WI38 (cell line): ENCODE results near the gene KRTAP5-7.
"Not testable (repeated sequence)": the region's sequence is repeated elsewhere in the genome, so short reads cannot be mapped to it uniquely, and the experiment has no call there.

Experiments used
- H3K4me3 ChIP-seq: 2 replicates; pipeline ENCODE4 v1.5.1; 2011; ENCODE audit warnings: low read depth, mild to moderate bottlenecking, control low read depth, low read length
- TF ChIP-seq, protein P1 (sequence below): IDR thresholded peaks from 2 replicates; pipeline ENCODE4 v1.5.1; 2012; ENCODE audit warnings: low read depth, mild to moderate bottlenecking, control low read depth, low read length

Gene KRTAP5-7

DNA sequence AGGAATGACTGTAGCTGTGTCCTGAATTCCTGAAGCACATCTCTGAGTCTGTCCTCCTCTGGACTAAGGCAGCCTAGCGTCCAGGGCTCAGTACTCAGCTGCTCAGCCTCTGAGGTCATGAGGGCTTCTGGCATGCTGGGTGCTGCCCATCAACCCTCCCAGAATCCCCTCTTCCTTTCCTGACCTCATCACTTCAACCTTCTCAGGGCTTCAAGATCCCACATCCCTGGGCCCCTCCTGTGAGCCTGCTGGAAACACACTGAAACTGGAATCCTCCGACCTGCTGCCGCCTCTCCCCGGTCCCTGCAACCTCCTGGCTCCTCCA is 11.6 kb downstream of the KRTAP5-7 start:
- TF ChIP-seq, protein P1, sequence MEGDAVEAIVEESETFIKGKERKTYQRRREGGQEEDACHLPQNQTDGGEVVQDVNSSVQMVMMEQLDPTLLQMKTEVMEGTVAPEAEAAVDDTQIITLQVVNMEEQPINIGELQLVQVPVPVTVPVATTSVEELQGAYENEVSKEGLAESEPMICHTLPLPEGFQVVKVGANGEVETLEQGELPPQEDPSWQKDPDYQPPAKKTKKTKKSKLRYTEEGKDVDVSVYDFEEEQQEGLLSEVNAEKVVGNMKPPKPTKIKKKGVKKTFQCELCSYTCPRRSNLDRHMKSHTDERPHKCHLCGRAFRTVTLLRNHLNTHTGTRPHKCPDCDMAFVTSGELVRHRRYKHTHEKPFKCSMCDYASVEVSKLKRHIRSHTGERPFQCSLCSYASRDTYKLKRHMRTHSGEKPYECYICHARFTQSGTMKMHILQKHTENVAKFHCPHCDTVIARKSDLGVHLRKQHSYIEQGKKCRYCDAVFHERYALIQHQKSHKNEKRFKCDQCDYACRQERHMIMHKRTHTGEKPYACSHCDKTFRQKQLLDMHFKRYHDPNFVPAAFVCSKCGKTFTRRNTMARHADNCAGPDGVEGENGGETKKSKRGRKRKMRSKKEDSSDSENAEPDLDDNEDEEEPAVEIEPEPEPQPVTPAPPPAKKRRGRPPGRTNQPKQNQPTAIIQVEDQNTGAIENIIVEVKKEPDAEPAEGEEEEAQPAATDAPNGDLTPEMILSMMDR: no peak
- no peak overlapping the region for H3K4me3 ChIP-seq

DNA sequence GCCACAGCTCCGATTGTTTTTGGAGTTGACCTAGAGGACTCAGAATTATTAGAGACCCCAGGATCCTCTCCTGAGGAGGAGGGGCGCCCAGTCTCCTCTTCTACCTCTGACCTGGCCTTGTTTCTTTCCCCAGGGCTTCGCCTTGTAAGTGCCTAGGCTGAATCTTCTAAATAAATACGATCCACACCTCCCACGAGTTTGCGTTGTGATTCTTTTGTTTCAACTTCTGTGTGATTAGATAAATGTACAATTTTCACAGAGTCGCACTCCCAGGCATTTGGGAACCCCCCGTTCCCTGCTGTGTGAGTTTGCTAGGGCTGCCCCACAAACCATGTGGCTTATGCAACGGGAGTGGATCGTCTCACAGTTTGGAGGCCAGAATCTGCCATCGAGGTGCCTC is 11.9 kb downstream of the KRTAP5-7 start:
- TF ChIP-seq, protein P1: no peak

DNA sequence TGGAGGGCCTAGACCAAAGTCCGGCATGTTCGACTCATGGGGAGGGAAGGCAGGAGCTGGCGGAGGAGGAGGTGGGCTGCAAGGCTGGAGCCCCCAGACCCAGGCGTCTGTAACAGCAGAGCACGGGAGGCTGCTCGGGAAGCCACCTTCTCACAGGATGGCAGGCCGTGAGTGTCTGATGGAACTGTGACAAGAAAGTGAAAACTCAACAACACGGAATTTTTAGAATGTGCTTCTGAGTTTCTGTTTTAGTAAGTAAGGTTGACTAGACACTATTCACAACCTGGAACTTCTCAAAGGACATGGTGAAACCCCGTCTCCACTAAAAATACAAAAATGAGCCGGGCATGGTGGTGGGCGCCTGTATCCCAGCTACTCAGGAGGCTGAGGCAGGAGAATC is 12.9 kb downstream of the KRTAP5-7 start:
- H3K4me3 ChIP-seq: not testable (repeated sequence)

More for the DNA sequence above, 11.9 kb downstream of the KRTAP5-7 start:
- no peak overlapping the region for H3K4me3 ChIP-seq

DNA sequence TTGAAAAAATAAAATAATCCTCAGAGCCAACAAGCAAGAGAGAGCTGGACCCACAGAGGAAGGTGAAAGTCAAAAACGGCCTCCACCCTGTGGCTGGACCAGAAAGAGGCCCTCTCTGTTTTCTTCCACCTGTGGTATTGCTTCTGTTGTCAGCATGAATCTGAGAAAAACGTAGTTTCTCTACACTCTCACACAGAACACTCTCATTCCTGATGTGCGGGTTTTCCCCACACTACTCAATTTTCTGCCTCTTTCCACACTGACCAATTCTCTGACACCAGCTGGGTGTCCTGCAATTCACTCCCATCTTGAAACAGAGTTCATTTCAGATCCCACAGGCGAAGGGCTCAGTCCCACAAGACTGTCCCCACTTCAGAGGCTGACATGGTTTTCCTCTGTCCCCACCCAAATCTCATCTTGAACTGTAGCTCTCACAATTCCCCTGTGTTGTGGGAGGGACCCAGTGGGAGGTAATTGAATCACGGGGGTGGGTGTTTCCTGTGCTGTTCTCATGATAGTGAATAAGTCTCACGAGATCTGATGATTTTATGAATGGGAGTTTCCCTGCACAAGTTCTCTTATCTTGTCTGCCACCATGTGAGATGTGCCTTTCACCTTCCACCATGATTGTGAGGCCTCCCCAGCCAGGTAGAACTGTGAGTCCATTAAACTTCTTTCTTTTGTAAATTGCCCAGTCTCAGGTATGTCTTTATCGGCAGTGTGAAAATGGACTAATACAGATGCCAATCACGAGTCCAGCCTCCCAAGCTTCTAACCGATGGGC is 13.6 kb downstream of the KRTAP5-7 start:
- not testable (repeated sequence) for H3K4me3 ChIP-seq

DNA sequence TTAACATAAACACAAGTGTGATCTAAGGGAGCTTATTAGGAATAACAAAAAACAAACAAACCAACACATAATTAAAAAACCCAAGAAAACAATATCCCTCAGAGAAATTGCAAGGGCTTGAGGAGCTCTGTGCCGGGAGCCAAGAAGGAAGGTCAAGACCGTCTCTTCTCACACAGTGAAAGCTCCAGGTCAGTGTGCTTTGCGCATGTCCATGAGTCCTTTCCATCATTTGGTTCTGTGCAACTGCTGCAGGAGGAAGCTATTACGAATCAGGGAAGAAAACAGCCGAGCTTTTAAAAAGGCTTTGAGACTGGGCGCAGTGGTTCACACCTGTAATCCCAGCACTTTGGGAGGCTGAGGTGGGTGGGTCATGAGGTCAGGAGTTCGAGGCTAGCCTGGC is 15.3 kb downstream of the KRTAP5-7 start:
- TF ChIP-seq, protein P1: no peak
- no peak overlapping the region for H3K4me3 ChIP-seq

DNA sequence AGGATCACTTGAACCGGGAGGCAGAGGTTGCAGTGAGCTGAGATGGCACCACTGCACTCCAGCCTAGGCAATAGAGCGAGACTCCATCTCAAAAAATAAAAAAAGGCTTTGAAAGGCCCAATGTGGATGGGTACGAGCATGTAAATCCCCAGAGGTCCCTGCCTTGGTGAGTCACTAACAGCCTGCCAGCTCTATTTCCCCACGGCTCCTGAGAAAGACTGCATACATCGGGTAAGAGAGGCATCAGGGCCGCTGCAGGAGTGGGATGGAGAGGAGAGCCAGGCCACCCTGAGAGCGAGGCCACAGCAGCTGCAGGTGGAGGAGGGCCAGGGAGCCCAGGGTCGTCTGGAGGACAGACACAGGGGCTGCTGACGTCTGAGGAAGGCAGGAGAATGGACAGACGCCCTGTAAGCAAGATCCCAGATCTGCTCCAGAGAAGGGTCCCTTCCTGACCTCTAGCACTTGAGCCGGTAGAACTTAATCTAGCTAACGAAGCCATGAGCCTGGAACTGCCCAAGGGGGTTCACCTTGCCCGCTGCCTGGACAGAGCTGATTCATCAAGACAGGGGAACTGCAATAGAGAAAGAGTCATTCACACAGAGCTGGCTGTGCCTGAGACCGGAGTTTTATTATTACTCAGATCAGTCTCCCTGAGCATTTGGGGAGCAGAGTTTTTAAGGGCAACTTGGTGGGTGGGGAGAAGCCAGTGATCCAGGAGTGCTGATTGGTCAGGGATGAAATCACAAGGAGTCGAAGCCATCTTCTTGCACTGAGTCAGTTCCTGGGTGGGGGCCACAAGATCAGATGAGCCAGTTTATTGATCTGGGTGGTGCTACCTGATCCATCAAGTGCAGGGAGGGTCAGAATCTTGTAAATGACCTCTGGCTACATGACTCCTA is 16.1 kb downstream of the KRTAP5-7 start:
- TF ChIP-seq, protein P1: no peak
- H3K4me3 ChIP-seq: no peak overlapping the region

DNA sequence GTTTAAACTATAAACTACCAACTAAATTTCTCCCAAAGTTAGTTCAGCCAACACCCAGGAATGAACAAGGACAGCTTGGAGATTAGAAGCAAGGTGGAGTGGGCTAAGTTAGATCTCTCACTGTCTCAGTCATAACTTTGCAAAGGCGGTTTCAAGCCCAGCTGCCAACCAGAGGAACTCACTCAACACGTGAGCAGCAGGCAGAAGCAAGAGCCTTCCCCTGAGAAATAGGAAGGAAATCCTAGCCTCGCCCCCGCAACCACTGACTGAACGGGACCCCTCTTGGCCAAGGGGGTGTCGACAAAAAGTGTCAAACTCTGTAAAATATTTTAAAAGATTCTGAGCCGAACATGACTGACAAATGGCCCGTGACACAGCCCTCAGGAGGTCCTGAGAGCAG is 16.8 kb downstream of the KRTAP5-7 start:
- no peak overlapping the region for H3K4me3 ChIP-seq
- TF ChIP-seq, protein P1: no peak

DNA sequence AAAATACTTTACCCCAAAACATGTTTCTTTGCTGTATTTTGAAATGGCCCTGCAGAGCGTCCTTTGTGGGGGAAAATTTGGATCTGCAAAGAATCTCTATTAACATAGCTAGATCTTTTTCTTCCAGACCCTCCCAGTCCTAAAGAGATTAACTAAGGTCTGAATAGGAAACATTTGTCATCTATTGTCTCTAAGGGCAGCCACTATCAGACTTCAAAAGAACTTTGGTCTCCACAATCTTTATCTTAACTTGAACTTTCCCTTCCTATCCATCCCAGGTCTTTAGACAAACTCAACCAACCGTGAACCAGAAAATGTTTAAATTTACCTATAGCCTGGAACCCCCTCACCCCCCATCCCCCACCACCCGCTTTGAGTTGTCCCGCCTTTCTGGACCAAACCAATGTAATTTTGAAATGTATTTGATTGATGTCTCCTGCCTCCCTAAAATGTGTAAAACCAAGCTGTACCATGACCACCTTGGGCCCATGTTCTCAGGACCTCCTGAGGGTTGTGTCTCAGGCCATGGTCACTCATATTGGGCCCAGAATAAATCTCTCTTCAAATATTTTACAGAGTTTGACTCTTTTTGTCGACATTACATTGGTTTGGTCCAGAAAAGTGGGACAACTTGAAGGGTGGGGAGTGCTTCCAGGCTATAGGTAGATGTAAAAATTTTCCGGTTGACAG is 17.6 kb downstream of the KRTAP5-7 start:
- no peak overlapping the region for H3K4me3 ChIP-seq
- TF ChIP-seq, protein P1: no peak
